Calu3 (cell line): Measurements from ENCODE around the gene ARTN. TPM values are rescaled to one million over a fixed set of nuclear protein-coding genes. Genes with fewer than 3 reads are reported as not detected.

Experiments used
- Bru-seq: library from RNA; stranded (reverse); fragments of 400-500 nt; gene quantifications from one replicate; lab custom pipeline; 2021; lab: Mats Ljungman, UMichigan
- BruChase-seq, 2 experiments: library from RNA; stranded (reverse); fragments of 400-500 nt; gene quantifications; one replicate each; lab custom pipeline; 2021; lab: Mats Ljungman, UMichigan
- BruUV-seq: library from RNA; stranded (reverse); fragments of 400-500 nt; replicated peaks from 2 replicates; lab custom pipeline; 2021; lab: Mats Ljungman, UMichigan
- CTCF ChIA-PET: fragments of 300-600 bp; sonication (Branson Sonifier 250); formaldehyde crosslinking; loops from one replicate; lab custom pipeline; 2022; ENCODE audit warnings: antibody characterized with exemption; lab: Charles Lee
- DNase-seq: peaks from one replicate; pipeline ENCODE4 v3.0.0; 2022
- H3K27ac Mint-ChIP-seq: one replicate; pipeline ENCODE4 v1.8.0; 2022; ENCODE audit warnings: mixed read lengths; ENCODE audit not compliant: unreplicated experiment
- H3K27me3 Mint-ChIP-seq: one replicate; pipeline ENCODE4 v1.8.0; 2022; ENCODE audit warnings: mixed read lengths; ENCODE audit not compliant: unreplicated experiment
- H3K36me3 Mint-ChIP-seq: one replicate; pipeline ENCODE4 v1.8.0; 2022; ENCODE audit warnings: mild to moderate bottlenecking, moderate library complexity, mixed read lengths; ENCODE audit not compliant: insufficient read depth, unreplicated experiment
- H3K4me1 Mint-ChIP-seq: one replicate; pipeline ENCODE4 v1.8.0; 2022; ENCODE audit warnings: mild to moderate bottlenecking, low read depth, mixed read lengths; ENCODE audit not compliant: unreplicated experiment
- H3K4me3 Mint-ChIP-seq: one replicate; pipeline ENCODE4 v1.8.0; 2022; ENCODE audit warnings: mild to moderate bottlenecking, low read depth, moderate library complexity, mixed read lengths; ENCODE audit not compliant: unreplicated experiment
- H3K9me3 Mint-ChIP-seq: one replicate; pipeline ENCODE4 v1.8.0; 2022; ENCODE audit warnings: low read depth, mixed read lengths; ENCODE audit not compliant: unreplicated experiment
- CTCF ChIP-seq: fragments of 200-600 bp; IDR thresholded peaks from one replicate; pipeline ENCODE4 v1.8.0; 2022; ENCODE audit warnings: antibody characterized with exemption; ENCODE audit not compliant: unreplicated experiment
- intact Hi-C: fragments of 100-400 bp; cut with micrococcal nuclease; formaldehyde crosslinking; loops from one replicate; pipeline ENCODE4 v1.10.0; 2022; ENCODE audit not compliant: unreplicated experiment
- long read RNA-seq: library from polyadenylated mRNA; stranded (forward); transcript quantifications from one replicate; pipeline ENCODE4 v2.0.0, GENCODE V29; 2022
- total RNA-seq: library from RNA; stranded (reverse); gene quantifications from 2 replicates; pipeline ENCODE4 v1.2.3, GENCODE V29; 2022

Gene ARTN
- 0.39 and 1.4 TPM in 2 replicates for total RNA-seq
- Bru-seq, nascent RNA = percentile 22 among the genes with signal in this experiment
- percentile 34 among the genes with signal in this experiment for BruChase-seq, experiment 1, labeled RNA remaining after a 6-hour chase
- BruChase-seq, experiment 2, labeled RNA remaining after a 2-hour chase = percentile 26 among the genes with signal in this experiment
- long read RNA-seq, partial matches to known transcripts = 0 of 1 reads
- long read RNA-seq, other reads (novel, unspliced or antisense) = 0 of 1 reads

GRCh38 chr1:43933386-43934100 is at the start of gene ARTN:
Gene ARTN (plus strand): TSS chr1:43933801. CDS start chr1:43935657, 1,856 bp downstream.
- H3K9me3 Mint-ChIP-seq = peaks cover 2% of the 10 kb centered on the region
- peaks cover 6% of the 10 kb centered on the region for H3K4me1 Mint-ChIP-seq
- no peak for TF ChIP-seq CTCF
- H3K27me3 Mint-ChIP-seq = no peaks in the 10 kb centered on the region
- intact Hi-C loops = loop anchor here (1.0 to 5.0 kb wide), 2 partner anchors 81 to 170 kb away; no protein-coding TSS in a partner anchor
- H3K4me3 Mint-ChIP-seq = peak within 1 kb of the TSS; percentile 66
- BruUV-seq = no TSS peak
- peak within 1 kb of the TSS; percentile 48 for H3K27ac Mint-ChIP-seq
- DNase-seq = peak; percentile 63
- peaks cover 19% of the 10 kb centered on the region for H3K36me3 Mint-ChIP-seq
- CTCF ChIA-PET = interaction anchor here (0.5 to 5.0 kb wide), 10 partner anchors 12 to 1685 kb away, joined by 3 to 193 read pairs (median 7); partner anchors contain the start of gene IPO13

GRCh38 chr1:43885279-43885801 is 48.3 kb upstream of the ARTN start:
- Mint-ChIP-seq H3K27me3 (no peaks in the 10 kb centered on the region), H3K4me3 (no peak overlapping the region), H3K36me3 (no peaks in the 10 kb centered on the region), H3K27ac (no peak overlapping the region), H3K9me3 (no peaks in the 10 kb centered on the region), H3K4me1 (no peaks in the 10 kb centered on the region)
- CTCF ChIA-PET = interaction anchor here (0.6 kb wide), 1 partner anchor 76 kb away, joined by 5 read pairs; no protein-coding TSS in a partner anchor
- DNase-seq = no peak
- TF ChIP-seq CTCF = no peak
- intact Hi-C loops = no loop called here
- no TSS peak for BruUV-seq

- Mint-ChIP-seq H3K4me3 (no peak overlapping the region), H3K27ac (no peak overlapping the region), H3K9me3 (no peaks in the 10 kb centered on the region), H3K36me3 (no peaks in the 10 kb centered on the region), H3K27me3 (no peaks in the 10 kb centered on the region), H3K4me1 (no peaks in the 10 kb centered on the region)
- no peak for TF ChIP-seq CTCF
- DNase-seq = no peak
- intact Hi-C loops = no loop called here
- no TSS peak for BruUV-seq
- CTCF ChIA-PET = no interaction called here
These were observed 45.9 kb upstream of the ARTN start for GRCh38 chr1:43887748-43888147.

GRCh38 chr1:43890815-43891214 is 42.8 kb upstream of the ARTN start:
- Mint-ChIP-seq H3K4me1 (no peaks in the 10 kb centered on the region), H3K36me3 (no peaks in the 10 kb centered on the region), H3K27me3 (no peaks in the 10 kb centered on the region), H3K4me3 (no peak overlapping the region), H3K9me3 (no peaks in the 10 kb centered on the region), H3K27ac (no peak overlapping the region)
- no peak for DNase-seq
- intact Hi-C loops = no loop called here
- no peak for TF ChIP-seq CTCF
- no TSS peak for BruUV-seq
- CTCF ChIA-PET = interaction anchor here (1.1 kb wide), 1 partner anchor 10 kb away, joined by 3 read pairs; no protein-coding TSS in a partner anchor
